NCI-H2081 (cell line): Measurements from ENCODE around the gene CACNG8.

Experiments used
- DNase-seq, 2 experiments: peaks; one replicate each; lab custom pipeline; 2025; lab: John Stamatoyannopoulos, UW

CACNG8 gene

DNA sequence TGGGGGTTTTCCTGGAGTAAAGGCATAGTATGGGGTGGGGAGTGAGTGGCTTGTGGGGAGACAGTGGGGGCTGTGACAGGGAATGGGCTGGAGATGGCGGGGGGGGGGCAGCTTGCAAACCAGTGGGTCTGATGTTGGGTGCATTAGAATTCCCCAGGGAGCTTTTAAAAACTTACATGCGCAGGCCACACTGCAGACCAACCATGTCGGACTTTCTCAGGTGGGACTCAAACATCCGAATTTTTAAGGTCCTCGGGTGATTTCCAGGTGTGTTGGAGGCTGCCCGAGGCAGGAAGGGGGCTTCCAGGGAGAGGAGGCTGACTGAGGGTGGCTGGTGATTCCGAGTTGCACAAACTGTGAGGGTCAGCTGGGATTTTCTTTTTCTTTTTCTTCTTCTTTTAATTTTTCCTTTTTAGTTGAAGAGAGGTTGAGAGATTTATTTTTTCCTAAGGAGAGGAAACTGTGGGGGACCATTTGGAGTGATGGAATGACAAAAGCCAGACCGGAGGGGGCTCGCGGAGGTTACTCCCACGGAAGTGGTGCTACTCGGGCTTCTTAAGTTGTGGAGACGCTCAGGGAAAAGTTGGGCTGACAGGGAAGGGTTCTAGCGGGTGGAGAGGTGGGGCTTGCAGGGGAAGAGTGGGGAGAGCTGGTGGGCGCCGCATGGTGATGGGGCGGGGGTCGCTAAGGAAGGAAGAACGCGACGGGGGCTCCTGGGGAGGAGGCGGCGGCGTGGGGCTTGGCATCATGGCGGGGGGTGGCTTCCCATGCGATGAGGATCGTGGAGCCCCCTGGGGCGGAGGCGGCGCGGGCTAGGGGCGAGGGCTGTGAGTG is 997 bp upstream of the CACNG8 start:
- DNase-seq, result no peak

- no peak for DNase-seq
These were observed 2.4 kb downstream of the CACNG8 start for GRCh38 chr19:53965091-53965490.

GRCh38 chr19:53966931-53967330 is 4.2 kb downstream of the CACNG8 start:
- DNase-seq, result no peak

DNA sequence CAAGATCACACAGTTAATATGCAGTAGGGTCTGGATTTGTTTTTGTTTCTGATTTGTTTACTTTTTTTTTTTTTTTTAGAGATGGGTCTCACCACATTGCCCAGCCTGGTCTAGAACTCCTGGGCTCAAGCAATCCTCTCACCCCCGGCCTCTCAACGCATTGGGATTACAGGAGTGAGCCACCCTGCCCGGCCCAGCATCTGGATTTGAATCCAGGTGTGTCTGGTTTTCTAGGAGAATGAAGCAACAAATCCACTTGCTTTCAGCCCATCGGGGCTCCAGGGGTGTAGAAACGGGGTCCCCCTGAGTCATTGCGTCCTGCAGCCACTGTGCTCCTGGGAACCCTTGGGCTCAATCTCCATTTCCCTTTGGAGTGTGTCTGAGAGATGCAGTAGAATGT is 6.6 kb downstream of the CACNG8 start:
- no peak for DNase-seq

DNA sequence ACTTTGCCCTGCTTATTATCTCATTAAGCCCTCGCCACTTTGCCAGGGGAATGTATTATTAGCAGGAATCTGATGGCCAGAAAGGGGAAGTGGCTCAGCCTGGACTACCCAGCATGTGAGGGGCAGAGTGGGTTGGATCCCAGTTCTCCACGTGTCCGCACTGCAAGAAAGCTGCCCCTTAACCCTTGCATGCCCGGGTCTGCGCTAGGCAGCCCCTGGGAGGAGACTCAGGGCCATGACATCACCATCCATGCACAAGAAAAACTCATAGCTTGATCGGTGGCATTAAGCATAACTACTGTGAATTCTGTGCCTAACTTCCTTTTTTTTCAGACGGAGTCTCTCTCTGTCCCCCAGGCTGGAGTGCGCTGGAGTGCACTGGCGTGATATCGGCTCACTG is 8.9 kb downstream of the CACNG8 start:
- DNase-seq, result no peak

- peak in 1 of 2 experiments; percentile 24 for DNase-seq
These were observed 14.8 kb downstream of the CACNG8 start for GRCh38 chr19:53977429-53977990.

DNA sequence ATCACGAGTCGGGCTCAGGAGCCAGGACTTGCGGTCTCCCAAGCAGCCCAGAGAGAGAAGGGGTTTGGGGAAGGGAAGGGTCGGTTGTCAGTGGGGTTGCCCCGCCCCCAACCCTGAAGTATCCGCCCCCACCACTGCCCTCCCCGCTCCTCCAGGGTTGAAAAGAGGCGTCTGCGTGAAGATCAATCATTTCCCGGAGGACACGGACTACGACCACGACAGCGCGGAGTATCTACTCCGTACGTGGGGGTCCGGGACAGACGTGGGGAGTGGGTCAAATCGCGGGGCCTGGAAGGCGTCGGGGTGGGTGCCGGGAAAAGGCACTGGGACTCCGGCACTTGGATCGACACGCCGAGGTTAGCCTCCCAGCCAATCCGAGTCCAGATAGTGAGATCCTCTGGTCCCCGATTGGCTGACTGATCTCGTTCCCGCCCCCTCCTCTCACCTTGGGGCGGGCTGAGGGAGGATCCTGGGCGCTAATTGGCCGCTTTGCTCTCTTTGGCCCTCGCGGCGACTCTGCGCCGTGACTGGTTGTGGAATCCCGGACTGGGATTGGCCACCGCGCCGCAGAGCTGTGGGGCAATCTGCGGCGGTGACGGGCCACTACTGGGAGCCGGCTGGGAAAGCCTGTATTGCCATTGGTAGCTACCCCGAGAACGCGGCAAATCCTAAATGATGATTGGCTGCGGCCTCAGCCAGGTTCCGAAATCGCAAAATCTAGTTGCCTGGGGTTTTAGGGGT is 15.4 kb downstream of the CACNG8 start:
- DNase-seq, result no peak

GRCh38 chr19:53978975-53979801 is 16.5 kb downstream of the CACNG8 start:
- no peak for DNase-seq

DNA sequence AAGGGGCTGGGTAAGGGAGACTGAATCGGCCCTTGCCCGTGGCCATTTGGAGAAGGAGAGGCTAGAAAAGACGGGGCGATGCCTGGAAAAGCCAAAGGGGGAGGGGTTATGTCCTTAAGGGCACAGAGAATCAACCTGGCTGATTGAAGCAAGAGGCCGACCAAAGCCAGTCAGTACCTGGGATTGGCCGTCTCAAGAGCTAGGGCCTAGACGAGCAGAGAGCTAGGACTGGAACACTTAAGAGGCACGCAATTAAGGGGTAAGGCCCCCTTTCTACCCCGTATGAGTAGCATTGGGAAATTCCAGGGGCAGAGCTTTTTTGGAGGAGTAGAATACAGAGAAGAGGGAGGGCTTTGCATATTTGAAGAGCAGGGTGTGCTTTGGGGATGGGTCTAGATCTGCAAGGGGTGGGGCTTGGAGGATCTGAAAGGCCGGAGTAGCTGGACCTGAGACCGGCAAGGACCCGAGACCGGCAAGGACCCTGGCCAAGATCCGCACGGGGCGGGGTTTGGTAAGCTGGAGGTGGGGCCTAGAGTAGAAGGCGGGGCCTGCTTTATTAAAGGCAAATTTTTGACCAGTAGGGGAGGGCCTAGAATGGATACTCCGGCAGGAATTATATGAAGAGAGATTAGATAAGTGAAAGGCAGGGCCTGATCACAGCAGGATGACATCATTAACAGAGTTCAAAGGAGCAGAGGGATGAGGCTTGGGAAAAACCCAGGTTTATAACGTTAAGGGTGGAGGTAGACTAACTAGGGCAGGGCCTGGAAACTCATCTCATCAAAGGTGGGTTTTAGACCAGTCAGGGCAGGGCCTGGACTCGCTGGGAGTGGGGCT is 18.0 kb downstream of the CACNG8 start:
- DNase-seq, result no peak

DNA sequence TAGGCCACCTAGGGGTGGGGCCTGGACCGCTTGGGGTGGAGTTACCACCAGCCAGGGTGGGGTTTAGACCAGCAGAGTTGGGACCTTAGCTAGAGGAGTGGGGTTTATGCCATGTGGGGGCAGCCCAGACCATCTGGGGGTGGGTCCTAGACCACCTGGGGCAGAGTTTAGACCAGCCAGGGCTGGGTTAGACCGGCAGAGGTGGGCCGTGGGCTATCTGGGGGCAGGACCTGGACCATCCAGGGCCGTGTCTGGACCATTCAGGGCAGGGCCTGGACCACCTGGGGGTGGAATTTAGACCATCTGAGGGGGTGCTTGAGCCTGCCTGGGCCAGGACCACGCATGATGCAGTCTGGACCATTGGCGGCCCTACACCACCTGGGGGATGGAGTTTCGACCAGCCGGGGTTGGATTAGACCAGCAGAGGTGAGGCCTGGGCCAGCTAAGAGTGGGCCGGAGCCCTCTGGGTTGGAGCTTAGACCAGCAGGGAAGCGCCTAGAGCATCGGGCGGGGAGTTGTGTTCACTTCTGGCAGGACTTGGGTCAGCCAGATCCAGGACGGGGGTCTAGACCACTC is 18.7 kb downstream of the CACNG8 start:
- no peak for DNase-seq

GRCh38 chr19:53982001-53982451 is 19.3 kb downstream of the CACNG8 start:
- no peak for DNase-seq

GRCh38 chr19:53982611-53983010 is 19.9 kb downstream of the CACNG8 start:
- no peak for DNase-seq

DNA sequence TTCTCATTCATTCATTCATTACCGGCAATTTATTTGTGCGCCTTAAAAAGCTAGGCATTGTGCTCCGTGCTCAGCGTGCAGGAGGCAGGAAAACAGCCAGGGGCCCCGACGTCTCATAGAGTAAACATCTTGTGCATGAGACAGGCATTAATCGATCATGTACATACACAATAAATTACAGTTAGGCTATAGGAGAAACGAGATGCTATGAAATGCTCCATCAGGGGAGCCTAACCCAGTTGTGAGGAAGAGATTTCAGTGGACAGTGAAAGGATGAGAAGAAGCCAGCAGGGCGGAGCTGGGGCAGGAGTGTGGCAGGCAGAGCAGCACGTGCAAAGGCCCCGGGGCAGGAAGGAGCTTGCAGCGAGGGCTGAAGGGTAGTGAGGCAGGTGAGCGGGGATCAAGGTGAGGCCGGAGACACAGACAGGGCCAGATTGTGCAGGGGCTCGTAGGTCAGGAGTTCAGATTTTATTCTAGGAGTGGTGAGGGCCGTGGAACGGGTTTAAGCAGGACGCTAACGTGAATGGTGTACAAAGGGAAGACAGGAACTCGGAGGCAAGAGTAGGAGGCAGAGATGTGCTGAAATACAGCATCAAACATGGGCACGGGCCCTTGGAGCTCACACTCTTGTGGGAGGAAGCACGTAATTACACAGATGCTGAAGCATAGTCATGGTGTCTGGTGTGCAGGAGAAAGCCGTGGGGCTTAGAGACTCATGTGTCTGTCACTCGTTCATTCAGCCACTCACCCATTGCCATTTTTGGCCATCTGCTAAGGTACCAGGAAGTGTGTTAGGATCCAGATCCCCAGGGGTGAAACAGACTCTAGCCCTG is 20.9 kb downstream of the CACNG8 start:
- DNase-seq, result no peak

DNA sequence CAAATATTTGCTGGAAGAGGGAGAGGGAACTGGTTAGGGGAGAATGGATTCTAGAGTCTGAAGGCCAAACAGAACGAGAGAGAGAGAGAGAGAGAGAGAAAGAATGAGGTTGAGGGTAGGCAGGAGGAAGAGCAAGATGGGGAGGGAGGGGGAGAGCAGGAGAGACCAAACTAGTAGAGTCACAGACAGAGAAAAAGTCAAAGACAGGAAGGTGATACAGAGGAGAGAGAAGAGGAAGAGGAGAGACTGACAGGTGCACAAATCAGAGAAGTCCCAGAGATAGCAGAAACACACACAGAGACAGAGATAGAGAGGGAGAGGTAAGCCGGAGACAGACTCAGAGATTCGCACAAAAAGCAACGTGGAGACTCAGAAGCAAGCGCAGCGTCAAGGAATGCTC is 23.1 kb downstream of the CACNG8 start:
- no peak for DNase-seq

DNA sequence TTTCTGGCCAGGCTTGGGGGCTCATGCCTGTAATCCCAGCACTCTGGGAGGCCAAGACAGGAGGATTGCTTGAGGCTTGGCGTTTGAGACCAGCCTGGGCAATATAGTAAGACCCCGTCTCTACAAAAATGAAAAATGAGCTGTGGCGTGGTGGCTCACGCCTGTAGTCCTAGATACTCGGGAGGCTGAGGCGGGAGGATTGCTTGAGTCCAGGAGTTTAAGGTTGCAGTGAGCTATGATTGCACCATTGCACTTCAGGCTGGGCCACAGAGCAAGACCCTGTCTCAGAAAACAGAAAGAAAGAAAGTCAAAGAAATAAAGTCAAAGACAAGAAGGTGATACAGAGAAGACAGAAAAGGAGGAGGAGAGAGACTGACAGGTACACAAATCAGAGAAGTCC is 26.2 kb downstream of the CACNG8 start:
- no peak for DNase-seq

DNA sequence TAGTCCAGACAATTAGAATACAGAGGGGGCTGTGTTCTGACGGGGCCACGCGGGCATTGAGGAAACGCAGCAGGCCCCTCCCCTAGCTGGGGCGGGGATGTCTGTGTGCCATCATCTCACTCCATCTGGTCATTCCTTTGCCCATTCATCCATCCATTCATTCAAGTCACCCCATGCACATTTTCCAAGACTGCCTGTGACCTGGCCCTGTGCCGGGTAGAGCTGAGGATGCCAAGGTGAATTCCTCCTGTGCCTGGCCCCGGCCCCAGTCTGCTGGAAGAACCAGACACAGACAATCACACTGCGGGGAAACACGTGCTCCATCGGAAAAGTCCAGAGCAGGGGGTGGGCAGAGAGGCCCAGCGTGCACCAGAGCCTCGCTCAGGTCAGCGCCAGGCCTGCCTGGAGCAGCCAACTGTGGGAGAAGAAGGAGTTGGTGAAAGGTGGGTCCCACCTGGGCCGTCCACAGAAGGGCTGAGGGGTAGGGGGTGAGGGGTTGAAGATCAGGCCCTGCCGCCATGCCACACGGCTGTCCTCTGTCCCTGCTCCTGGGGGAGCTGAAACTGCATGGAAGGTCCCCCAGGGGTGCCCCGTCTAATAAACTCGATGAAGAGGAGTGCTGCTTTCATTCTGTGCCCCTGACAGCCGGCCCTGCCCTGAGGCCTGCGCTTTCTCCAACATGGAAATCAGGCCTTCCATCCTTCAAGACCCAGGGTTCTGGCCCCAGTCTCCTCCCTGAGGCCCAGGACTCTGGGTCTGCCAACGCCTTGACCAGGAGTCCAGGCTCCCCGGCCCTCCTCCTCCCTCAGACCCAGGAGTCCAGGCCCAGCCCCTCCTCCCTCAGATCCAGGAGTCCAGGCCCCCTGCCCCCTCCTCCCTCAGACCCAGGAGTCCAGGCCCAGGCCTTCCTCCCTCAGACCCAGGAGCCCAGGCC is 27.1 kb downstream of the CACNG8 start:
- no peak for DNase-seq

GRCh38 chr19:53991224-53992113 is 28.7 kb downstream of the CACNG8 start, which contains the start of gene CACNG6:
CACNG6 (plus strand) TSS chr19:53991637; CDS start chr19:53992878, 1,241 bp downstream.
- DNase-seq, result no peak

- no peak for DNase-seq
These were observed 29.5 kb downstream of the CACNG8 start for GRCh38 chr19:53992211-53992610.
